GM19397 (cell line): ENCODE measurements around the gene ZNF837.

ENCODE experiments used
- ATAC-seq: cut with Tn5 transposase; IDR thresholded peaks from one replicate; pipeline ENCODE4 v1.9.1; 2021; ENCODE audit warnings: mild to moderate bottlenecking, moderate library complexity; ENCODE audit not compliant: unreplicated experiment

The ZNF837 gene

GRCh38 chr19:58325311-58326022 lies 55.4 kb downstream of the ZNF837 start:
- no peak for ATAC-seq

- ATAC-seq: no peak
These were observed 61.6 kb downstream of the ZNF837 start for GRCh38 chr19:58319241-58319640.

GRCh38 chr19:58318297-58318696 lies 62.5 kb downstream of the ZNF837 start:
- ATAC-seq: no peak
